NCI-H128 (cell line): ENCODE results near the gene PTPRM.

Experiments used
- DNase-seq: peaks from one replicate; lab custom pipeline; 2025; ENCODE audit not compliant: unreplicated experiment; lab: John Stamatoyannopoulos, UW

Gene PTPRM

GRCh38 chr18:7566567-7567473, at the start of gene PTPRM:
PTPRM (plus strand) TSS chr18:7567316; CDS start chr18:7567819, 503 bp downstream.
- peak; percentile 42 for DNase-seq

GRCh38 chr18:7517852-7518251, 49.3 kb upstream of the PTPRM start:
- no peak for DNase-seq

- no peak for DNase-seq
Measured at GRCh38 chr18:7520200-7520785, 46.8 kb upstream of the PTPRM start.

- no peak for DNase-seq
Measured at GRCh38 chr18:7521226-7521856, 45.8 kb upstream of the PTPRM start.

GRCh38 chr18:7523772-7524171, 43.3 kb upstream of the PTPRM start:
- no peak for DNase-seq

GRCh38 chr18:7524786-7525185, 42.3 kb upstream of the PTPRM start:
- no peak for DNase-seq

- DNase-seq, result no peak
Measured at GRCh38 chr18:7532942-7533341, 34.2 kb upstream of the PTPRM start.

GRCh38 chr18:7535436-7536205, 31.5 kb upstream of the PTPRM start:
- no peak for DNase-seq

GRCh38 chr18:7537145-7537544, 30.0 kb upstream of the PTPRM start:
- no peak for DNase-seq

- DNase-seq, result no peak
Measured at GRCh38 chr18:7541835-7542234, 25.3 kb upstream of the PTPRM start.

- DNase-seq, result no peak
Measured at GRCh38 chr18:7544686-7545085, 22.4 kb upstream of the PTPRM start.

- no peak for DNase-seq
Measured at GRCh38 chr18:7545734-7546133, 21.4 kb upstream of the PTPRM start.

GRCh38 chr18:7548221-7548620, 18.9 kb upstream of the PTPRM start:
- no peak for DNase-seq

- DNase-seq, result no peak
Measured at GRCh38 chr18:7548721-7549120, 18.4 kb upstream of the PTPRM start.

- DNase-seq, result no peak
Measured at GRCh38 chr18:7557973-7558372, 9.1 kb upstream of the PTPRM start.

GRCh38 chr18:7558769-7559168, 8.3 kb upstream of the PTPRM start:
- no peak for DNase-seq

- no peak for DNase-seq
Measured at GRCh38 chr18:7559709-7560319, 7.3 kb upstream of the PTPRM start.

- DNase-seq, result no peak
Measured at GRCh38 chr18:7561909-7562460, 5.1 kb upstream of the PTPRM start.

GRCh38 chr18:7562491-7562890, 4.6 kb upstream of the PTPRM start:
- DNase-seq, result no peak

GRCh38 chr18:7565677-7566076, 1.4 kb upstream of the PTPRM start:
- DNase-seq, result no peak

GRCh38 chr18:7566244-7566566, 911 bp upstream of the PTPRM start:
- DNase-seq, result no peak
